ENCODE data around the gene DENND4B.

The DENND4B gene

GRCh38 chr1:153932156-153933131 is 14.1 kb downstream of the DENND4B start:
- Histone ChIP-seq H3K4me3 (ENCODE audit: low read depth in 1 of 2, low read length in 2 of 2) (no peak overlapping the region), H3K27ac (ENCODE audit: low read length) (no peak overlapping the region), H3K4me1 (ENCODE audit: control insufficient read depth in 1 of 2, insufficient read depth in 2 of 2, low read length in 2 of 2) (peaks cover 0 to 4% of the 10 kb centered on the region in 2 donors), H3K36me3 (ENCODE audit: control insufficient read depth in 1 of 2, insufficient read depth in 2 of 2, low read length in 2 of 2) (peaks cover 51 to 87% of the 10 kb centered on the region in 2 donors), H3K27me3 (ENCODE audit: low read depth, low read length) (no peaks in the 10 kb centered on the region), H3K9me3 (ENCODE audit: control insufficient read depth in 1 of 2, low read length in 2 of 2) (no peaks in the 10 kb centered on the region)

DNA sequence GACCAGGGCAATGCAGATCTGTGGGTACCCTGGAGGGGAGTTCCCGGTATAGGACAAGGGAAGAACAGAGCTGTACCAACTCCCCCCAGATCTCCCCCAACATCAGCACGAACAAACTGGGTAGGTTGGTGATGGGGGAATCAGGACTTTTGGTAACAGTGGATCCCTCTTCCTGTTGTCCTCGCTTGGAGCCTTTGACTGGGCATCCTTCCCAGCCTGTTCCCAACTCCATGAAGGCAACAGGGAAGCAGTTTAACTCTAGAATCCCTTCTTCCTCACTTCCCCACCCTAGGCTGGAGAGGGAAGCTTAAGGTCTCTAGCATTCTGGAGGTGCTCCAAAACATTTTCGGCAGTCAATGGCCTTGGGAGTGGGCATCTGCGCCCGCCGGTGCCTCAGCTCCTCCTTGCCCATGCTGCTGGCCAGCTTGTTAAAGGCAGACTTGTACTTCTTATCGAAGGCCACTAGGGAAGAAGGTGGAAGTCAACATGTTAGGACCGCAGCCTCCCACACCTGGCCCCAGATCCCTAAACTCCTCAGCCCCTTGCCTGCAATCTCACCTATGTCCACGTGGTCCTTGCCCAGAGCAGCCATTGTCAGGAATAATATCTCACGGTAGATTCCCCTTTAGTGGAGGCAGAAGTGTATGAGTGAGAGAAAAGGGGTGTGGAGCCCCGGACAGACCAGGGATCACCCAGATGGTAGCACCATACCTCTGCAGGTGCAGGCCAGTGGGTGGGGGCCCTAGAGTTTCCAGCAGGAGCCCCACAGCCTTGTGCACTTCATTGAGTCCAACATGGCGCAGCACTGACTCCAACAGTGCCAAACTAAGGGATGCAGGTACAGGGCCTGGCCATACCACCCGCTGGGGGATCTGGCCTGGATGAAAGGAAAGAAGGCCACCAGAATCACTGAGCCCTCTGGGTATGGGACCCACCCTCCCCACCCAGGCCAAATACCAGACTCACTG is 16.3 kb downstream of the DENND4B start:
- H3K9me3 ChIP-seq (ENCODE audit: control insufficient read depth in 1 of 2, low read length in 2 of 2) = no peaks in the 10 kb centered on the region
- H3K4me3 ChIP-seq (ENCODE audit: low read depth in 1 of 2, low read length in 2 of 2) = no peak overlapping the region
- H3K27ac ChIP-seq (ENCODE audit: low read length) = no peak overlapping the region
- peaks cover 0 to 4% of the 10 kb centered on the region in 2 donors for H3K4me1 ChIP-seq (ENCODE audit: control insufficient read depth in 1 of 2, insufficient read depth in 2 of 2, low read length in 2 of 2)
- H3K27me3 ChIP-seq (ENCODE audit: low read depth, low read length) = no peaks in the 10 kb centered on the region
- H3K36me3 ChIP-seq (ENCODE audit: control insufficient read depth in 1 of 2, insufficient read depth in 2 of 2, low read length in 2 of 2) = peaks cover 31 to 65% of the 10 kb centered on the region in 2 donors

GRCh38 chr1:153929426-153929825 is 17.1 kb downstream of the DENND4B start:
- peaks cover 26 to 56% of the 10 kb centered on the region in 2 donors for H3K36me3 ChIP-seq (ENCODE audit: control insufficient read depth in 1 of 2, insufficient read depth in 2 of 2, low read length in 2 of 2)
- peaks cover 0 to 4% of the 10 kb centered on the region in 2 donors for H3K4me1 ChIP-seq (ENCODE audit: control insufficient read depth in 1 of 2, insufficient read depth in 2 of 2, low read length in 2 of 2)
- H3K4me3 ChIP-seq (ENCODE audit: low read depth in 1 of 2, low read length in 2 of 2) = no peak overlapping the region
- H3K27ac ChIP-seq (ENCODE audit: low read length) = no peak overlapping the region
- no peaks in the 10 kb centered on the region for H3K9me3 ChIP-seq (ENCODE audit: control insufficient read depth in 1 of 2, low read length in 2 of 2)
- no peaks in the 10 kb centered on the region for H3K27me3 ChIP-seq (ENCODE audit: low read depth, low read length)

DNA sequence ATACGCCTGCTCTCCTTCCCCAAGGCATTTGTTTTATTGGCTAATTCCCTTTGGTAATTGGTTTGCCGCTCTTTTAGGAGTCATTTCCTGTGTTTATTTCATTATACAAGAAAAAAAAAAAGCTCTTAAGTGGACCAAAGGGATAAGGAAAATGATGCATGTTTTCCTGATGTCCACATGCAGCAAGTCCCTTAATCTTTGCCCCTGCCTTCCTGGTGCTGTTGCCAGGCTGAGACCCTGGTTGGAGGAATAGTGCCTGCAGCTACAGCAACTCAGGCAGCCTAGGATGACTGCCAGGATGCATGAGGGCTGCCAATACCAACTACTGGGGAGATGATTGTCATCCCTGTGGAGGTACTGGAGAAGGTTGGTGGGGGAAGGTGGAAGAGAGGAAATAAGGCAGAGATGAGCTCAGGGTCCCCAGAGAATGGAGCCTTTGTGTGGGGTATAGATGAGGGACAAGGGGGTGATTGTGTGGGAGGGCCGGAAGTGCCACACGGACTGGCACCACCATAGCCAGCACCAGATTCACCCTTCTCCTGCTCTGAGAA is 17.7 kb downstream of the DENND4B start:
- H3K4me1 ChIP-seq (ENCODE audit: control insufficient read depth in 1 of 2, insufficient read depth in 2 of 2, low read length in 2 of 2) = peaks cover 1 to 8% of the 10 kb centered on the region in 2 donors
- H3K27ac ChIP-seq (ENCODE audit: low read length) = no peak overlapping the region
- peaks cover 22 to 51% of the 10 kb centered on the region in 2 donors for H3K36me3 ChIP-seq (ENCODE audit: control insufficient read depth in 1 of 2, insufficient read depth in 2 of 2, low read length in 2 of 2)
- H3K9me3 ChIP-seq (ENCODE audit: control insufficient read depth in 1 of 2, low read length in 2 of 2) = no peaks in the 10 kb centered on the region
- H3K27me3 ChIP-seq (ENCODE audit: low read depth, low read length) = no peaks in the 10 kb centered on the region
- H3K4me3 ChIP-seq (ENCODE audit: low read depth in 1 of 2, low read length in 2 of 2) = no peak overlapping the region

GRCh38 chr1:153928245-153928644 is 18.3 kb downstream of the DENND4B start:
- H3K36me3 ChIP-seq (ENCODE audit: control insufficient read depth in 1 of 2, insufficient read depth in 2 of 2, low read length in 2 of 2) = peaks cover 19 to 45% of the 10 kb centered on the region in 2 donors
- H3K9me3 ChIP-seq (ENCODE audit: control insufficient read depth in 1 of 2, low read length in 2 of 2) = no peaks in the 10 kb centered on the region
- H3K4me3 ChIP-seq (ENCODE audit: low read depth in 1 of 2, low read length in 2 of 2) = no peak overlapping the region
- H3K4me1 ChIP-seq (ENCODE audit: control insufficient read depth in 1 of 2, insufficient read depth in 2 of 2, low read length in 2 of 2) = peaks cover 6 to 8% of the 10 kb centered on the region in 2 donors
- H3K27ac ChIP-seq (ENCODE audit: low read length) = no peak overlapping the region
- no peaks in the 10 kb centered on the region for H3K27me3 ChIP-seq (ENCODE audit: low read depth, low read length)

GRCh38 chr1:153926405-153926804 is 20.1 kb downstream of the DENND4B start:
- Histone ChIP-seq H3K9me3 (ENCODE audit: control insufficient read depth in 1 of 2, low read length in 2 of 2) (no peaks in the 10 kb centered on the region), H3K36me3 (ENCODE audit: control insufficient read depth in 1 of 2, insufficient read depth in 2 of 2, low read length in 2 of 2) (peaks cover 14 to 30% of the 10 kb centered on the region in 2 donors), H3K27ac (ENCODE audit: low read length) (no peak overlapping the region), H3K4me3 (ENCODE audit: low read depth in 1 of 2, low read length in 2 of 2) (no peak overlapping the region), H3K4me1 (ENCODE audit: control insufficient read depth in 1 of 2, insufficient read depth in 2 of 2, low read length in 2 of 2) (peaks cover 10% of the 10 kb centered on the region in 2 donors), H3K27me3 (ENCODE audit: low read depth, low read length) (no peaks in the 10 kb centered on the region)

- no peaks in the 10 kb centered on the region for H3K27me3 ChIP-seq (ENCODE audit: low read depth, low read length)
- peak within 1 kb of the TSS; percentile 84 to 91 for H3K4me3 ChIP-seq (ENCODE audit: low read depth in 1 of 2, low read length in 2 of 2)
- H3K9me3 ChIP-seq (ENCODE audit: control insufficient read depth in 1 of 2, low read length in 2 of 2) = no peaks in the 10 kb centered on the region
- peak within 1 kb of the TSS; percentile 97 for H3K27ac ChIP-seq (ENCODE audit: low read length)
- H3K4me1 ChIP-seq (ENCODE audit: control insufficient read depth in 1 of 2, insufficient read depth in 2 of 2, low read length in 2 of 2) = peaks cover 18 to 24% of the 10 kb centered on the region in 2 donors
- H3K36me3 ChIP-seq (ENCODE audit: control insufficient read depth in 1 of 2, insufficient read depth in 2 of 2, low read length in 2 of 2) = peaks cover 0 to under 1% of the 10 kb centered on the region in 2 donors
These were observed 23.3 kb downstream of the DENND4B start, which contains the start of gene GATAD2B for GRCh38 chr1:153922972-153923925. GATAD2B (minus strand) TSS chr1:153922972; CDS start chr1:153828347, 94,625 bp downstream.

GRCh38 chr1:153922076-153922971 is 24.2 kb downstream of the DENND4B start:
- H3K36me3 ChIP-seq (ENCODE audit: control insufficient read depth in 1 of 2, insufficient read depth in 2 of 2, low read length in 2 of 2) = no peaks in the 10 kb centered on the region
- peak overlapping the region; percentile 54 for H3K27ac ChIP-seq (ENCODE audit: low read length)
- no peaks in the 10 kb centered on the region for H3K27me3 ChIP-seq (ENCODE audit: low read depth, low read length)
- H3K9me3 ChIP-seq (ENCODE audit: control insufficient read depth in 1 of 2, low read length in 2 of 2) = no peaks in the 10 kb centered on the region
- peaks cover 18 to 24% of the 10 kb centered on the region in 2 donors for H3K4me1 ChIP-seq (ENCODE audit: control insufficient read depth in 1 of 2, insufficient read depth in 2 of 2, low read length in 2 of 2)
- peak overlapping the region; percentile 76 to 91 for H3K4me3 ChIP-seq (ENCODE audit: low read depth in 1 of 2, low read length in 2 of 2)

GRCh38 chr1:153921803-153922075 is 24.8 kb downstream of the DENND4B start:
- Histone ChIP-seq H3K27me3 (ENCODE audit: low read depth, low read length) (no peaks in the 10 kb centered on the region), H3K4me3 (ENCODE audit: low read depth in 1 of 2, low read length in 2 of 2) (peak overlapping the region; percentile 76 to 91), H3K4me1 (ENCODE audit: control insufficient read depth in 1 of 2, insufficient read depth in 2 of 2, low read length in 2 of 2) (peaks cover 18 to 24% of the 10 kb centered on the region in 2 donors), H3K27ac (ENCODE audit: low read length) (peak overlapping the region; percentile 54), H3K36me3 (ENCODE audit: control insufficient read depth in 1 of 2, insufficient read depth in 2 of 2, low read length in 2 of 2) (no peaks in the 10 kb centered on the region), H3K9me3 (ENCODE audit: control insufficient read depth in 1 of 2, low read length in 2 of 2) (no peaks in the 10 kb centered on the region)
